HepG2 (cell line): ENCODE measurements around the gene NFKB2. TPM values are rescaled to one million over a fixed set of nuclear protein-coding genes. Genes with fewer than 3 reads are reported as not detected.

ENCODE experiments used
- EEA1 ChIP-seq: sonication (generic); formaldehyde crosslinking; IDR thresholded peaks from 2 replicates; pipeline ENCODE4 v1.5.1; 2020; ENCODE audit warnings: mild to moderate bottlenecking, missing genetic modification reagents, borderline replicate concordance
- KAT8 ChIP-seq: IDR thresholded peaks from 2 replicates; pipeline ENCODE4 v1.6.1; 2016; ENCODE audit warnings: missing genetic modification reagents, missing compliant biosample characterization
- NR2F6 ChIP-seq, 2 experiments: IDR thresholded peaks; 2 replicates each; pipeline ENCODE4 v1.6.1; 2016; ENCODE audit warnings: antibody characterized with exemption in 1 of 2, mild to moderate bottlenecking in 1 of 2
- RFXAP ChIP-seq: sonication (generic); formaldehyde crosslinking; IDR thresholded peaks from 2 replicates; pipeline ENCODE4 v1.4.0; 2020; ENCODE audit warnings: missing genetic modification reagents, borderline replicate concordance
- TEAD3 ChIP-seq: optimal IDR thresholded peaks from 2 replicates; pipeline ENCODE3; 2016; ENCODE audit warnings: borderline replicate concordance
- ZNF343 ChIP-seq: sonication (generic); formaldehyde crosslinking; IDR thresholded peaks from 2 replicates; pipeline ENCODE4 v1.4.0; 2020; ENCODE audit warnings: mild to moderate bottlenecking, missing genetic modification reagents
- ZNF546 ChIP-seq: sonication (generic); formaldehyde crosslinking; conservative IDR thresholded peaks from 2 replicates; pipeline ENCODE4 v1.8.1; 2023; ENCODE audit warnings: mild to moderate bottlenecking, missing genetic modification reagents
- ZNF557 ChIP-seq: sonication (generic); formaldehyde crosslinking; IDR thresholded peaks from 2 replicates; pipeline ENCODE4 v1.4.0; 2020; ENCODE audit warnings: missing genetic modification reagents
- ZNF614 ChIP-seq: IDR thresholded peaks from 2 replicates; pipeline ENCODE4 v1.6.1; 2018; ENCODE audit warnings: missing biosample characterization, missing genetic modification reagents, inconsistent platforms, borderline replicate concordance
- ZNF891 ChIP-seq: sonication (generic); formaldehyde crosslinking; IDR thresholded peaks from 2 replicates; pipeline ENCODE4 v1.5.0; 2020; ENCODE audit warnings: mild to moderate bottlenecking, missing genetic modification reagents
- ZSCAN12 ChIP-seq: sonication (generic); formaldehyde crosslinking; IDR thresholded peaks from 2 replicates; pipeline ENCODE4 v1.9.0; 2021; ENCODE audit warnings: mild to moderate bottlenecking, missing genetic modification reagents
- polyA plus RNA-seq, 8 experiments: library from polyadenylated mRNA; depleted of rRNA in 3 of 8; stranded (reverse) in 7 of 8; unstranded in 1 of 8; fragments of >200 nt; fragmentation: Illumina TruSeq in 4 of 8; extraction: Trizol in 4 of 8; gene quantifications; 2 replicates each; pipeline versions ENCODE4 v1.2.1 to v1.2.3, GENCODE V29; 2011 to 2016; ENCODE audit warnings: low read depth in 4 of 8, missing spikeins in 1 of 8, mixed read lengths in 1 of 8; ENCODE audit not compliant: insufficient read depth in 1 of 8
- total RNA-seq, 5 experiments: library from RNA; depleted of rRNA; stranded (reverse); fragments of >200 nt; fragmentation: Illumina TruSeq; extraction: Trizol; gene quantifications; 2 replicates each; pipeline ENCODE4 v1.2.3, GENCODE V29; 2016; ENCODE audit warnings: low read depth in 1 of 5
- TF ChIP-seq, protein P1 (sequence below): sonication (generic); formaldehyde crosslinking; IDR thresholded peaks from 2 replicates; pipeline ENCODE4 v1.4.0; 2020; ENCODE audit warnings: mild to moderate bottlenecking, missing genetic modification reagents
- TF ChIP-seq, protein P2 (sequence below): IDR thresholded peaks from 2 replicates; pipeline ENCODE4 v1.6.1; 2016
- TF ChIP-seq, protein P3 (sequence below): sonication (generic); formaldehyde crosslinking; IDR thresholded peaks from 2 replicates; pipeline ENCODE4 v1.8.1; 2023; ENCODE audit warnings: mild to moderate bottlenecking, missing genetic modification reagents, borderline replicate concordance
- TF ChIP-seq, protein P4 (sequence below): sonication (generic); formaldehyde crosslinking; IDR thresholded peaks from 2 replicates; pipeline ENCODE4 v1.4.0; 2020; ENCODE audit warnings: missing genetic modification reagents
- TF ChIP-seq, protein P5 (sequence below): conservative IDR thresholded peaks from 2 replicates; pipeline ENCODE4 v1.6.1; 2018; ENCODE audit warnings: missing genetic modification reagents
- TF ChIP-seq, protein P6 (sequence below): sonication (generic); formaldehyde crosslinking; IDR thresholded peaks from 2 replicates; pipeline ENCODE4 v1.8.1; 2022; ENCODE audit warnings: low read depth, mild to moderate bottlenecking, missing genetic modification reagents

Gene NFKB2
- total and polyA plus RNA-seq, 2 of the 13 experiments (the other 11 are each of a cell fraction or from before 2014, with no cell fraction given), result 7.7 to 12.5 TPM

DNA sequence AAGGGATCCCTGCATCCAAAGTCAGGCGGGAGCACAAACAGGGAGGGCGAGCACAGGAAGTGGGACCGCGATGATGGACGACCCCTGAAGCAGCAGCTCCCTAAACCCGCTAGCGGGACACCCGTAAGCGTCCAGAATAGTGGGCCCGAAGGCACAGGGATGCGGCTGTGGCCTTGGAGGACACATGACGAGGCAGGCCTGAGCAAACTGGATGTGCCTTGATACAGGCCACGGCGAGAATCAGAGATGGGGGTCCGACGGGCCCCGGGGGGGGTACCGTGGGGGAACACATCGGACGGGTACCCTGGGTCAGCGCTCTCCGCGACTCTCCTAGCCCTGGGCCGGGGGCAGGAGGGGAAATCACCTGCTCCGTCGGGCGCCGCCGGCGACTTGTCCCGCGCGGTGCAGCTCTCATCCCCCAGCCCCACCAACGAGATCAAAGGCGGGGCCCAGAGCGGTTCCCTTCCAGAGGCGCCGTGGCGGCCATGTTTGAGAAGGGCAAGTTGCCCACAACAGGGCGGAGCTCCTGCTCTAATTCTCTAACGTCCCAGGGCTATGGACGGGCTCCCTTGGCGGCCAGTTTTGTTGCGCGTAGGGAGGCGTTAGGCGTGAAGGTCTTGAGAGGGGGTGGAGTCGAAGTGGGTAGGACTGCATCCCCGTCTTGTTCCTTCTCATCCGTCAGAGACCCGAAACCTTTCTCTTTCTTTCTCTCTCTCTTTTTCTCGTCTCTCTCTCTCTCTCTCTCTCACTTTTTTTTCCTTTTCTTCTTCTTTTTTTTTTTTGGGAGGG is 36.9 kb downstream of the NFKB2 start, which contains the start of gene CUEDC2 (continued):
- TF ChIP-seq, protein P1, sequence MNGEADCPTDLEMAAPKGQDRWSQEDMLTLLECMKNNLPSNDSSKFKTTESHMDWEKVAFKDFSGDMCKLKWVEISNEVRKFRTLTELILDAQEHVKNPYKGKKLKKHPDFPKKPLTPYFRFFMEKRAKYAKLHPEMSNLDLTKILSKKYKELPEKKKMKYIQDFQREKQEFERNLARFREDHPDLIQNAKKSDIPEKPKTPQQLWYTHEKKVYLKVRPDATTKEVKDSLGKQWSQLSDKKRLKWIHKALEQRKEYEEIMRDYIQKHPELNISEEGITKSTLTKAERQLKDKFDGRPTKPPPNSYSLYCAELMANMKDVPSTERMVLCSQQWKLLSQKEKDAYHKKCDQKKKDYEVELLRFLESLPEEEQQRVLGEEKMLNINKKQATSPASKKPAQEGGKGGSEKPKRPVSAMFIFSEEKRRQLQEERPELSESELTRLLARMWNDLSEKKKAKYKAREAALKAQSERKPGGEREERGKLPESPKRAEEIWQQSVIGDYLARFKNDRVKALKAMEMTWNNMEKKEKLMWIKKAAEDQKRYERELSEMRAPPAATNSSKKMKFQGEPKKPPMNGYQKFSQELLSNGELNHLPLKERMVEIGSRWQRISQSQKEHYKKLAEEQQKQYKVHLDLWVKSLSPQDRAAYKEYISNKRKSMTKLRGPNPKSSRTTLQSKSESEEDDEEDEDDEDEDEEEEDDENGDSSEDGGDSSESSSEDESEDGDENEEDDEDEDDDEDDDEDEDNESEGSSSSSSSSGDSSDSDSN, result peak; percentile 72
- TF ChIP-seq TEAD3, result peak; percentile 45
- no peak for TF ChIP-seq RFXAP
- TF ChIP-seq, protein P2, sequence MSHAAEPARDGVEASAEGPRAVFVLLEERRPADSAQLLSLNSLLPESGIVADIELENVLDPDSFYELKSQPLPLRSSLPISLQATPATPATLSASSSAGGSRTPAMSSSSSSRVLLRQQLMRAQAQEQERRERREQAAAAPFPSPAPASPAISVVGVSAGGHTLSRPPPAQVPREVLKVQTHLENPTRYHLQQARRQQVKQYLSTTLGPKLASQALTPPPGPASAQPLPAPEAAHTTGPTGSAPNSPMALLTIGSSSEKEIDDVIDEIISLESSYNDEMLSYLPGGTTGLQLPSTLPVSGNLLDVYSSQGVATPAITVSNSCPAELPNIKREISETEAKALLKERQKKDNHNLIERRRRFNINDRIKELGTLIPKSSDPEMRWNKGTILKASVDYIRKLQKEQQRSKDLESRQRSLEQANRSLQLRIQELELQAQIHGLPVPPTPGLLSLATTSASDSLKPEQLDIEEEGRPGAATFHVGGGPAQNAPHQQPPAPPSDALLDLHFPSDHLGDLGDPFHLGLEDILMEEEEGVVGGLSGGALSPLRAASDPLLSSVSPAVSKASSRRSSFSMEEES (CRISPR knock-in tag), result no peak
- TF ChIP-seq, protein P3, sequence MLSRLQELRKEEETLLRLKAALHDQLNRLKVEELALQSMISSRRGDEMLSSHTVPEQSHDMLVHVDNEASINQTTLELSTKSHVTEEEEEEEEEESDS, result no peak
- TF ChIP-seq, protein P4, sequence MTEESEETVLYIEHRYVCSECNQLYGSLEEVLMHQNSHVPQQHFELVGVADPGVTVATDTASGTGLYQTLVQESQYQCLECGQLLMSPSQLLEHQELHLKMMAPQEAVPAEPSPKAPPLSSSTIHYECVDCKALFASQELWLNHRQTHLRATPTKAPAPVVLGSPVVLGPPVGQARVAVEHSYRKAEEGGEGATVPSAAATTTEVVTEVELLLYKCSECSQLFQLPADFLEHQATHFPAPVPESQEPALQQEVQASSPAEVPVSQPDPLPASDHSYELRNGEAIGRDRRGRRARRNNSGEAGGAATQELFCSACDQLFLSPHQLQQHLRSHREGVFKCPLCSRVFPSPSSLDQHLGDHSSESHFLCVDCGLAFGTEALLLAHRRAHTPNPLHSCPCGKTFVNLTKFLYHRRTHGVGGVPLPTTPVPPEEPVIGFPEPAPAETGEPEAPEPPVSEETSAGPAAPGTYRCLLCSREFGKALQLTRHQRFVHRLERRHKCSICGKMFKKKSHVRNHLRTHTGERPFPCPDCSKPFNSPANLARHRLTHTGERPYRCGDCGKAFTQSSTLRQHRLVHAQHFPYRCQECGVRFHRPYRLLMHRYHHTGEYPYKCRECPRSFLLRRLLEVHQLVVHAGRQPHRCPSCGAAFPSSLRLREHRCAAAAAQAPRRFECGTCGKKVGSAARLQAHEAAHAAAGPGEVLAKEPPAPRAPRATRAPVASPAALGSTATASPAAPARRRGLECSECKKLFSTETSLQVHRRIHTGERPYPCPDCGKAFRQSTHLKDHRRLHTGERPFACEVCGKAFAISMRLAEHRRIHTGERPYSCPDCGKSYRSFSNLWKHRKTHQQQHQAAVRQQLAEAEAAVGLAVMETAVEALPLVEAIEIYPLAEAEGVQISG (CRISPR knock-in tag), result peak; percentile 100
- TF ChIP-seq, protein P5, sequence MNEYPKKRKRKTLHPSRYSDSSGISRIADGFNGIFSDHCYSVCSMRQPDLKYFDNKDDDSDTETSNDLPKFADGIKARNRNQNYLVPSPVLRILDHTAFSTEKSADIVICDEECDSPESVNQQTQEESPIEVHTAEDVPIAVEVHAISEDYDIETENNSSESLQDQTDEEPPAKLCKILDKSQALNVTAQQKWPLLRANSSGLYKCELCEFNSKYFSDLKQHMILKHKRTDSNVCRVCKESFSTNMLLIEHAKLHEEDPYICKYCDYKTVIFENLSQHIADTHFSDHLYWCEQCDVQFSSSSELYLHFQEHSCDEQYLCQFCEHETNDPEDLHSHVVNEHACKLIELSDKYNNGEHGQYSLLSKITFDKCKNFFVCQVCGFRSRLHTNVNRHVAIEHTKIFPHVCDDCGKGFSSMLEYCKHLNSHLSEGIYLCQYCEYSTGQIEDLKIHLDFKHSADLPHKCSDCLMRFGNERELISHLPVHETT (CRISPR knock-in tag), result no peak
- TF ChIP-seq ZNF614 (CRISPR knock-in tag), result peak; percentile 56; the same call in 1 of the 2 replicates
- TF ChIP-seq ZNF891 (CRISPR knock-in tag), result peak; percentile 87
- no peak for TF ChIP-seq ZSCAN12 (CRISPR knock-in tag)
- peak; percentile 90 for TF ChIP-seq KAT8 (CRISPR knock-in tag)
- TF ChIP-seq NR2F6 (IDR thresholded peaks at IDR 0.05), result peak; percentile 17; the same call in 1 of the 2 replicates
- TF ChIP-seq NR2F6 (CRISPR knock-in tag; IDR thresholded peaks at IDR 0.05), result no peak
- TF ChIP-seq EEA1 (CRISPR knock-in tag), result no peak
- TF ChIP-seq ZNF557 (CRISPR knock-in tag), result no peak
- TF ChIP-seq, protein P6, sequence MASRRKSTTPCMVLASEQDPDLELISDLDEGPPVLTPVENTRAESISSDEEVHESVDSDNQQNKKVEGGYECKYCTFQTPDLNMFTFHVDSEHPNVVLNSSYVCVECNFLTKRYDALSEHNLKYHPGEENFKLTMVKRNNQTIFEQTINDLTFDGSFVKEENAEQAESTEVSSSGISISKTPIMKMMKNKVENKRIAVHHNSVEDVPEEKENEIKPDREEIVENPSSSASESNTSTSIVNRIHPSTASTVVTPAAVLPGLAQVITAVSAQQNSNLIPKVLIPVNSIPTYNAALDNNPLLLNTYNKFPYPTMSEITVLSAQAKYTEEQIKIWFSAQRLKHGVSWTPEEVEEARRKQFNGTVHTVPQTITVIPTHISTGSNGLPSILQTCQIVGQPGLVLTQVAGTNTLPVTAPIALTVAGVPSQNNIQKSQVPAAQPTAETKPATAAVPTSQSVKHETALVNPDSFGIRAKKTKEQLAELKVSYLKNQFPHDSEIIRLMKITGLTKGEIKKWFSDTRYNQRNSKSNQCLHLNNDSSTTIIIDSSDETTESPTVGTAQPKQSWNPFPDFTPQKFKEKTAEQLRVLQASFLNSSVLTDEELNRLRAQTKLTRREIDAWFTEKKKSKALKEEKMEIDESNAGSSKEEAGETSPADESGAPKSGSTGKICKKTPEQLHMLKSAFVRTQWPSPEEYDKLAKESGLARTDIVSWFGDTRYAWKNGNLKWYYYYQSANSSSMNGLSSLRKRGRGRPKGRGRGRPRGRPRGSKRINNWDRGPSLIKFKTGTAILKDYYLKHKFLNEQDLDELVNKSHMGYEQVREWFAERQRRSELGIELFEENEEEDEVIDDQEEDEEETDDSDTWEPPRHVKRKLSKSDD (CRISPR knock-in tag), result peak; percentile 87
- TF ChIP-seq ZNF343 (CRISPR knock-in tag), result 0 out of 2 replicates have a peak, but pooled peaks have one; percentile 51
- no peak for TF ChIP-seq ZNF546 (CRISPR knock-in tag)
